ENCODE data around the gene CEP112.
"Not testable (repeated sequence)": the region's sequence is repeated elsewhere in the genome, so short reads cannot be mapped to it uniquely, and the experiment has no call there.

Gene CEP112

GRCh38 chr17:66089764-66090163 is 102.2 kb downstream of the CEP112 start:
- no peak for DNase-seq (ENCODE audit: extremely low read depth, low read depth)
- H3K4me3 ChIP-seq (replicated peaks; ENCODE audit: low read depth, low read length) = no peak overlapping the region
- no peak for TF ChIP-seq CTCF (IDR thresholded peaks at IDR 0.05; ENCODE audit: low read depth, low read length, missing control alignments)

- H3K4me3 ChIP-seq (replicated peaks; ENCODE audit: low read depth, low read length) = no peak overlapping the region
- DNase-seq (ENCODE audit: extremely low read depth, low read depth) = no peak
- TF ChIP-seq CTCF (IDR thresholded peaks at IDR 0.05; ENCODE audit: low read depth, low read length, missing control alignments) = no peak
Measured at GRCh38 chr17:66088173-66088572, 103.8 kb downstream of the CEP112 start.

- H3K4me3 ChIP-seq (replicated peaks; ENCODE audit: low read depth, low read length) = no peak overlapping the region
- no peak for DNase-seq (ENCODE audit: extremely low read depth, low read depth)
- no peak for TF ChIP-seq CTCF (IDR thresholded peaks at IDR 0.05; ENCODE audit: low read depth, low read length, missing control alignments)
Measured at GRCh38 chr17:66087073-66087472, 104.9 kb downstream of the CEP112 start.

- DNase-seq (ENCODE audit: extremely low read depth, low read depth) = no peak
- TF ChIP-seq CTCF (IDR thresholded peaks at IDR 0.05; ENCODE audit: low read depth, low read length, missing control alignments) = no peak
- H3K4me3 ChIP-seq (replicated peaks; ENCODE audit: low read depth, low read length) = no peak overlapping the region
Measured at GRCh38 chr17:66085221-66085620, 106.7 kb downstream of the CEP112 start.

- not testable (repeated sequence) for H3K4me3 ChIP-seq (replicated peaks; ENCODE audit: low read depth, low read length); DNase-seq (ENCODE audit: extremely low read depth, low read depth)
Measured at GRCh38 chr17:66080670-66081069, 111.3 kb downstream of the CEP112 start.

GRCh38 chr17:66076546-66077190 is 115.3 kb downstream of the CEP112 start:
- no peak for TF ChIP-seq CTCF (IDR thresholded peaks at IDR 0.05; ENCODE audit: low read depth, low read length, missing control alignments)
- DNase-seq (ENCODE audit: extremely low read depth, low read depth) = no peak
- no peak overlapping the region for H3K4me3 ChIP-seq (replicated peaks; ENCODE audit: low read depth, low read length)

GRCh38 chr17:66073384-66073783 is 118.5 kb downstream of the CEP112 start:
- DNase-seq (ENCODE audit: extremely low read depth, low read depth) = no peak

More at GRCh38 chr17:66073384-66073783, 118.5 kb downstream of the CEP112 start:
- no peak for TF ChIP-seq CTCF (IDR thresholded peaks at IDR 0.05; ENCODE audit: low read depth, low read length, missing control alignments)
- no peak overlapping the region for H3K4me3 ChIP-seq (replicated peaks; ENCODE audit: low read depth, low read length)
